GM12873 (cell line): ENCODE measurements around the gene ANO10.

ENCODE experiments used
- CTCF ChIP-seq: IDR thresholded peaks from 2 replicates; pipeline ENCODE4 v1.5.1; 2012; ENCODE audit warnings: low read depth, mild to moderate bottlenecking, moderate library complexity, low read length, control low read depth; ENCODE audit not compliant: insufficient read depth; ENCODE audit errors: missing control alignments

The ANO10 gene

GRCh38 chr3:43455233-43455632 lies 166.6 kb downstream of the ANO10 start:
- TF ChIP-seq CTCF = no peak

- no peak for TF ChIP-seq CTCF
These were observed 167.8 kb downstream of the ANO10 start for GRCh38 chr3:43453981-43454380.

GRCh38 chr3:43451670-43452254 lies 170.0 kb downstream of the ANO10 start:
- no peak for TF ChIP-seq CTCF

- TF ChIP-seq CTCF = no peak
These were observed 173.7 kb downstream of the ANO10 start for GRCh38 chr3:43448098-43448497.

- TF ChIP-seq CTCF = no peak
These were observed 176.0 kb downstream of the ANO10 start for GRCh38 chr3:43445820-43446219.

- TF ChIP-seq CTCF = no peak
These were observed 178.9 kb downstream of the ANO10 start for GRCh38 chr3:43442872-43443395.

GRCh38 chr3:43436507-43437140 lies 185.2 kb downstream of the ANO10 start:
- TF ChIP-seq CTCF = no peak
